Ovary (tissue), 3 donors: Measurements from ENCODE around the gene SLC15A1.

Source experiments
- POLR2A ChIP-seq: fragments of 450-650 bp; IDR thresholded peaks from one replicate; pipeline ENCODE4 v1.6.1; 2017; ENCODE audit warnings: antibody characterized with exemption, mild to moderate bottlenecking, moderate library complexity
- TF ChIP-seq, protein P1 (sequence below), 3 donors: fragments of 450-650 bp in 2 of 3; fragments of 200-600 bp in 1 of 3; IDR thresholded peaks; one replicate each; pipeline versions ENCODE4 v1.5.1 to v1.8.0; 2016 to 2022; ENCODE audit warnings: antibody characterized with exemption in 3 of 3, mild to moderate bottlenecking in 1 of 3
- donor health status: DM: no; HTN: no; CAD: no.

DNA sequence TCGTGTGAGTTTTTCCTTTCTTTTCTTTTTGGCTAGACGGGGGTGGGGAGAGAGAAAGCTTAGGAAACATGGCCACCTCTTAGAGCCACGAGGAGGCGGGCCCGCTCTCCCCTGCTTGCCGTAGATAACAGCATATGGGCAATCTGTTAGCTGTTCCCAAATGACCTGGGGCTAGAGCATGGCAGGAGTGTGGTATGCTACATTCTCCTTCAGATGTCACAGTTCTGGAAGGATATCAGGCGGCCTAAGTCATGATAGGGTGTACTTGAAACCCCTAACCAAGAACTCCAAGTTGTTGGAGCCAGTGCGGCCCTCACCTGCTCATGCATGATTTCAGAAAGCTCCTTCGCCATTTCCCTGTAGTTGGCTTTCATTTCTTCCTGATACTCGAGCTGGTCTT lies 44.3 kb upstream of the SLC15A1 start:
- TF ChIP-seq, protein P1, sequence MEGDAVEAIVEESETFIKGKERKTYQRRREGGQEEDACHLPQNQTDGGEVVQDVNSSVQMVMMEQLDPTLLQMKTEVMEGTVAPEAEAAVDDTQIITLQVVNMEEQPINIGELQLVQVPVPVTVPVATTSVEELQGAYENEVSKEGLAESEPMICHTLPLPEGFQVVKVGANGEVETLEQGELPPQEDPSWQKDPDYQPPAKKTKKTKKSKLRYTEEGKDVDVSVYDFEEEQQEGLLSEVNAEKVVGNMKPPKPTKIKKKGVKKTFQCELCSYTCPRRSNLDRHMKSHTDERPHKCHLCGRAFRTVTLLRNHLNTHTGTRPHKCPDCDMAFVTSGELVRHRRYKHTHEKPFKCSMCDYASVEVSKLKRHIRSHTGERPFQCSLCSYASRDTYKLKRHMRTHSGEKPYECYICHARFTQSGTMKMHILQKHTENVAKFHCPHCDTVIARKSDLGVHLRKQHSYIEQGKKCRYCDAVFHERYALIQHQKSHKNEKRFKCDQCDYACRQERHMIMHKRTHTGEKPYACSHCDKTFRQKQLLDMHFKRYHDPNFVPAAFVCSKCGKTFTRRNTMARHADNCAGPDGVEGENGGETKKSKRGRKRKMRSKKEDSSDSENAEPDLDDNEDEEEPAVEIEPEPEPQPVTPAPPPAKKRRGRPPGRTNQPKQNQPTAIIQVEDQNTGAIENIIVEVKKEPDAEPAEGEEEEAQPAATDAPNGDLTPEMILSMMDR (IDR thresholded peaks at IDR 0.05) = no peak
- TF ChIP-seq POLR2A = no peak
